HG02870 (cell line): Measurements from ENCODE around the gene TMCO4.

ENCODE experiments used
- ATAC-seq: cut with Tn5 transposase; IDR thresholded peaks from one replicate; pipeline ENCODE4 v1.9.1; 2021; ENCODE audit warnings: mild to moderate bottlenecking, moderate library complexity; ENCODE audit not compliant: unreplicated experiment

The TMCO4 gene

DNA sequence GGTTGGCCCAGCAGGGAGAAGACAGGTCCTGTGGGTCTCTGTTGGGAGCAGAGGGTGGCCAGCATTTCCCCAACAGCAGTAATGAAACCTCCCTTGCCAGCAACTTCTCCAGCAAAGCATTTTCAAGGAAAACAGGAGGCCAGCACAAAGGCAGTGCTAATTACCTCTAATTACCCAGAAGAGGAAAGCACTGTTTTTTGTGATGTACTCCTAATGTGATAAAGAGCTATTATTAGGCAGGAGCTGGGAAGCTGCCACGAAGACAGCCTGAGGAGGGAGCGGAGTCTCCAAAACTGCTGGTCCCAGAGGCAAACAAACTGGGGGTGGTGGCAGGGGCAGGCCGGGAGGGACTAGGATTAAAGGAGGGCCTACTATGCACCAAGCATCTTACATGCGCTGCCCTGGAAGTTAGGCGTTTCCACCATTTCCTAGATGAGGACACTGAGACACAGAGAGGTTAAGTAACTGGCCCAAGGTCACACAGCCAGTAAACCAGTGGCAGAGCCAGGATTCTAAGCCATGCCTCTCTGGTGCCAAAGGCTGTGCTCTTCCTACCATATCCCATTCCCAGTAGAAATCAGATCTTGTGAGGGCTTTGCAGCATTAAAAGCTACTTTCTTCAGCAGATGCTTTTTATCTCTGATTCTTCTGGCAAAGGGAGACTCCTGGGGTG lies 110.5 kb downstream of the TMCO4 start:
- no peak for ATAC-seq

DNA sequence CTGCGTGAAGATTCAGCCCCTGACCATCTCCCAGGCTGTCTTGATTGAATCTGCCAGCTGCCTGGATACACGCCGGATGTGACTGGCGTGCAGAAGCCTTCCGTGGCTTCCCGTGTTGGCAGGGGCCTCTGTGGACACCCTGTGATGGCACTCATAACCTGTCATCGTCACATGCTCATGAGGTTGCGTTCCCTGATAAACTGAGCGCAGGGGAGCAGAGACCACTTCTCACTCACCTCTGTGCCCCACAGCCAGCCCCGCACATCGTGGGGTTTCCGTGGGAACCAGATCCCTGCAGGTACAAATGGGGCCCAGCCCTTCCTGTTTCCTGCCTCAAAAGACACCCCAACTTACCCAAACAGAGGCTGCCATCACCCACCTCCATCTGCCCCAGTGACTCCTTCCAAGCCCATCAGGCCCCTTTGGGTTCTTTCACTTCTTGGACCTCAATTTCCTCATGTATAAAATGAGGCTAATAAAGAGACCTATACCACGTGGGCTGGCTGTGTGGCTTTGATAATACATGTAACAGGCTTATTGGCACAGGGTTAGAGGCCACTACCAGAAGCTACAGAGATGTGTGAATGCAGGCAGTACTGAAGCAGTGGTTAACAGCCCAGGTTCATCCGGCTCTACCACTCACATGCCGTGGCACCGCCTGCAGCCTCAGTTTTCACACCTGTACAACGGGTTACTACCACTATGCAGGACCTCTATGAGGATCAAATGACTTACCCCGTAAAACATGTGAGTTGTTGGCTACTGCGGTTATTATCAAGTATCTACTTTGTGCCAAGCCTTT lies 111.5 kb downstream of the TMCO4 start:
- ATAC-seq = no peak

DNA sequence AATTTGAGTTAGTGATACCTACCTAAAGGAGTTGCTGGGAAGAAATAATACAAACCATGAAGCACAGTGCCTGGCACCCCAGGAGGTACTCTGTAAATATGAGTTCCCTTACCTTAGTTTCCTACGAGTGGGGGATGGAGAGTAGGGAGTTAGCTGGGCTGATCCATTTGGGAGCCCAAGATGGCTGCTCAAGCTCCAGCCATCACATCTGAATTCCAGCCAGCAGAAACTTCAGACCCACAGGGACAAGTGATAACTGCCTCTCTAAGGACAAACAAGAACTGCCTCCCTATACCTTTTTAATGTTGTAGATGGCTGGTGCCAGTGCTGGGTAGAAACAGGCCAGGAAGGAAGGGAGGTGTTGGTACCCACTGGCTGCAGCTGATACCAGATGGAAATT lies 112.3 kb downstream of the TMCO4 start:
- no peak for ATAC-seq

DNA sequence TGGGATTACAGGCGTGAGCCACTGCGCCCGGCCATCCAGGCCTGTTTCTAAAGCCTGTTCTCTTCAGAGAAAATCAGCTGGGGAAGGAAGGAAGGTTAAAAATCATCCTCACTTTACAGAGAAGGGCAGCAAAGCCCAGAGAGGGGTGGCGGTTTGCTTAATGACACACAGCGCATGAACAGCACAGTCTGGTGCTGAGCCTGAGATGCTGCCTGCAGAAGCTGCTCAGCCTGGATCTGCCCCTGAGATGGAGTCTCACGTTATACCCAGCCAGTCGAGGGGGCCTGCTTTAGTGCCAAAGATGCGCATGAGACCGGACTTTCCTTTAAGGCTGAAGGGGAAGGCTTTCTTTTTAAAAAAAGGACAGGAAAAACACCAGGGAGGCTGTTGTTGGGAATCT lies 113.7 kb downstream of the TMCO4 start:
- ATAC-seq = no peak

DNA sequence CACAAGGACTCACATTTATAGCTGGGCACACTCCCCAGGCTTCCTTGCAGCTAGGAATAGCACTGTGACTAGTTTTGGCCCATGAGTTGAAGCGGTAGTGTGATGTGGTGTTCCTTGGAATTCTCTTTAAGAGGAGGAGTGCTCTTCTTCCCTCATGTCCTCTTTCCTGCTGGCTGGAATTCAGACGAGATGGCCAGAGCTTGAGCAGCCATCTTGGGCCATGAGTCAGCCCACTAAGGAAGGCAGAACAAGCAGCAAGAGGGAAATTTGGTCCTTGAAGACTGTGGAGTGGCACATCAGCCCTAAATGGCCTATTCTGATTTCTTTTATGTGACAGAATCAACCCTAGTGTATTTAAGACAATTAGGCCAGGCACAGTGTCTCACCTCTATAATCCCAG lies 115.0 kb downstream of the TMCO4 start:
- no peak for ATAC-seq

DNA sequence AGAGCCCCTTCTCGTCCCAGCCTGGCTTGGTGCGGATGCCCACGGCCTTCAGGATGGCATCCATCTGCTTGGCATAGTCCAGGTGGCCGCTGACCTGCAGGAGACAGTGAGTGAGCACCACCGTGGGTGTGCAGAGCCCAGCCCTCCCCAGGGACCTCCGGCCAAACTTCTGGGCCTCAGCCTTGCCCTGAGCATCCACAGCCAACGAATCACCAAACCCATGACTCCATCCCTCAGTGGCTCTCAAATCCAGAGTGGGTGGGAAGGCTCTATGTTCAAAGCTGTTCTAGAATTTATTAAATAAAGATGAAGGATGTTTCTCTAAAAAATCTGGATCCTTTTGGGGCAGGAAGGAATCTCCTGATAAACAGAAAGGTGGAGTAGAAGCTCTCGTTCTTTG lies 116.4 kb downstream of the TMCO4 start:
- no peak for ATAC-seq

DNA sequence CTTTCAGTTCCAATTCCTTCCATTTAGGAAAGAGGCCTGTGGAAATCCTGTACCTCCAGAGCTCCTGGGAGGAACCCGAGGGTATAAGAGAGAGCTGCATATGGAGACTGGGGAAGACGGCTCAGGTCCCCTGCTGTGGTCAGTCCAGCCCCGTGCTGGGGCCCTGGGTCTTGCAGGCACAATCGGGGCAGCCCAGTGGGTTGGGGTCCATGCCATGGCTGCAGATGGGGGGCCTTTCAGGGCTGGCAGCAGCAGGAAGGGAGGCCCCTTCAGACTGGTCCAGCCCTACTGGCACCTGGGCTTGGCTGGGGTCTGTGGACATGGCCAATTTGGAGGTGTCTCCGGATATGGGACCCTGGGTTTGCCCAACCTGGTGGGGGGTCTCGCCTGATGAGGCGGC lies 116.8 kb downstream of the TMCO4 start:
- ATAC-seq = no peak

DNA sequence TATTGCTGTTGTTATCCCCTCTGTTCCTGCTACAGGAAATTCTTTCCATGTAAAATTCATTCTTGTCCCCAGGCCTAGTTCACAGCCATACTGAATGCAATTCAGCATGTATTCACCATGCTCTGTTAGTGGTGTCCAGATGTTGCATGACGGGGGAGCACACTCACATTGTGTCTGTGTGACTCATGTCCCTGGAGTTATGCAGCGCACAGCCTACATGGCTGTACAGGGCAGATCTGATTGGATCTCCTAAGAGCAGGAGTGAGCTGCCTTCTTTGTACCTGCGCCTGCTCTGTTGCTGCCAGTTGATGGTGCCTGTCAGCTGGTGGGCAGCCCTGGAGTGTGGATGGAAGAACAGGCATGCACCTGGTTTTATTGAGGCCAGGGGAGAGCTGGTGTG lies 117.5 kb downstream of the TMCO4 start:
- no peak for ATAC-seq

DNA sequence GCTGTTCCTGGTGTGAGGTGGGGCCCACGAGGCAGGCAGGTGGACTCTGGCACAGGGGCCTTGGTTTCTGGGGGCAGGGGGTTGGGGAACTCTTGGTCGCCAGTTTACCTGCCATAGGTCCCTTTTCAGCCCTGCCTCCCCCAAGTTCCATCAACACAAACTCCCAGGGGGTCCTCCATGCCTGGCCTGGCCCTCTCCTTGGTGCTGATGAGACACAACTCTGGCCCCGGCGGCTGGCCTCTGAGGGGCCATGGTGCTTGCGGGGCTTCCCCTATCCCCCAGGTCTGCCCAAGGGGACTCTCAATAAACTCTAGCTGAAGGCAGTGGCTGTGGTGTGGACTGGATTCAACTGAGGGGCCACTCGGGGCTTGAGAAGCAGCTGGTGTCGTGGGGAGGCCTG lies 119.1 kb downstream of the TMCO4 start:
- ATAC-seq = no peak

DNA sequence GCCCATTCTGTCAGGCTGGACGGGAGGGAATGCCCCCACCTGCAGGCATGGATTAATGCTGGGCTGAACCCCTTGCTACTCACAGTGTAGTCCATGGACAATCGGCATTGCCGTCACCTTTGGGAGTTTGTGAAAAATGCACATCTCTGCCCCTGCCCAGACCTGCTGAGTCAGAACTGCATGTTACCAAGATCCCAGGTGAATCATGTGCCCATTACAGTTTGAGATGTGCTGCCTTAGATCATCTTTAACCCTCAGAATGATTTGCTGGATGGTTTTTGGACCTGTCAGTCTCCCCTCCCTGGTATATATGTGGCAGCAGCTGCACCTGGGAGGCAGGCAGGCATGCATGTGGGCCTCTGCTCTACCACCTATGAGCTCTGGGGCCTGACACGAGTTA lies 120.0 kb downstream of the TMCO4 start:
- ATAC-seq = no peak

DNA sequence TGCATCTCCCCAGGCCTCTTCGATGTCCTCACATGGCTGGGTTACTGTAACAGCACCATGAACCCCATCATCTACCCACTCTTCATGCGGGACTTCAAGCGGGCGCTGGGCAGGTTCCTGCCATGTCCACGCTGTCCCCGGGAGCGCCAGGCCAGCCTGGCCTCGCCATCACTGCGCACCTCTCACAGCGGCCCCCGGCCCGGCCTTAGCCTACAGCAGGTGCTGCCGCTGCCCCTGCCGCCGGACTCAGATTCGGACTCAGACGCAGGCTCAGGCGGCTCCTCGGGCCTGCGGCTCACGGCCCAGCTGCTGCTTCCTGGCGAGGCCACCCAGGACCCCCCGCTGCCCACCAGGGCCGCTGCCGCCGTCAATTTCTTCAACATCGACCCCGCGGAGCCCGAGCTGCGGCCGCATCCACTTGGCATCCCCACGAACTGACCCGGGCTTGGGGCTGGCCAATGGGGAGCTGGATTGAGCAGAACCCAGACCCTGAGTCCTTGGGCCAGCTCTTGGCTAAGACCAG lies 120.7 kb downstream of the TMCO4 start:
- no peak for ATAC-seq

DNA sequence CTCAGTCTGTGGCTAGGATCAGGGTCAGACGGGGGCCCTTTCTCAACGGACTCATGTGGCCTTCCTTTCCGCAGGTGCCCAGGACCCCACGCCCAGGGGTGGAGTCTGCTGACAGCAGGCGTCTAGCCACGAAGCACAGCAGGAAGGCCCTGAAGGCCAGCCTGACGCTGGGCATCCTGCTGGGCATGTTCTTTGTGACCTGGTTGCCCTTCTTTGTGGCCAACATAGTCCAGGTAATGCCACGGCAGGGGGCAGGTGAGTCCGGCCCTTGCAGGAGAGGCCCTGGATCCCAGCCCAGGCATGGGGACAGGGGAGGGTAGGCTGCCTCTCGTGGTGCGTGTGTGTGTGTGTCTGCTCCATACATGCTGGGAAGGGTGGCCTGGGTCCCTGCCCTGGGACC lies 121.2 kb downstream of the TMCO4 start:
- no peak for ATAC-seq

DNA sequence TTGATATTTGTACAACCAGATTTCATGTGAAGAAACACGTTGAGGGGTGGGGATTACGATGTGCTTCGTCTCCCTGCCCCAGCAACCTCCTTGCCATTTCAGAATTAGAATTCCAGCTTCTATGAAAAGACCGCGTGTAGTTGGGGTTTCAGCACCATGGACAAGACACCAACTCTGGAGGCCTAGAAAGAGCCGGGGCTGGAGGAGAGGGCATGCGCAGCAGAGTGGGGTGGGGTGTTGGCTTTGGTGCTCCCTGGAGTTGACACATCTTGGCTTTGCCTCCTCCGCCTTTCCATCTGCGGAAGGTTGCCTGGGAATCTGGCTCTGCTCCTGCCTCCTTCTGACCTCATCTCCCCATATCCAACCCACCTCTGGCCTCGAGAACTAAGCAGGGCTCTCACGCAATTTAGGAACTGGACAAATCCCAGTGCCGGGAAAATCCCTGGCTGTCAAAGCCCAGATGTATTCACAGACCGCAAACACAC lies 123.2 kb downstream of the TMCO4 start:
- no peak for ATAC-seq

DNA sequence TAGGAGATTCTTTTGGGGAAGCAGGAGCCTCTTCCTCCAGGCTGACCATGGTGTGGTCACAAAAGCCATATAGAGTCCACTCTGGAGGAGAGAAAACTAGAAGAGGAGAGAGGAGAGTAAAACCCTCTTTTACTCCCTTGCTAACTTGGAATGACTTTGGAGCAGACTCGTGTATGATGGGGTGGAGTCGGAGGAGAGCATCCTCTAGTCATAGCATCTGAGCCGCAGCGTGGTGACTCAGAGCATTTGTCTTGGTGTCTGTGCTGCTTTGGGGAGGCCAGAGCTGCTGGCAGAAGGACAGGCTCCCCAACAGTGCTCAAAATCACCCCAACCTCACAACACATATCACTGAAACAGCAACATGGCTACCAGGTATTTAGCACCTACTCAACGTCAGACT lies 123.9 kb downstream of the TMCO4 start:
- ATAC-seq = no peak

DNA sequence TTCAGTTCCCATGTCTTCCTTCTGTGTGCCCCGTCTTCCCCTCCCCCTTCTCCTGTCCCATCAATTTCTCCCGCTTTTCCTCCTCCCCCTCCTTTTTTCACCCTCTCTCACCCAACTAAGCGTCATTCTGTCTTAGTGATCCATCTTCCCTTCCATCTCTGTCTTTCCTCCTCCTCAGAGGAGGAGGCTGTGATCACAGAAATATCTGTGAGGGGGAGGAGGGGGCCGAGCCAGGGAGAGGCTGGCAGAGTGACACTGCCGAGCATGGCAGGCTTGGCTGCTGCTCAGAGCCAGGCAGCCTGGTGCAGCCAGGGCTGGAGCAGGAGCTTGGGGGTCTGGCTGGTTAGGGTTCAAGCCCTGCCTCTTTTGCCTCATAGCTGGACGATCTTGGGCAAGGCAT lies 127.5 kb downstream of the TMCO4 start:
- no peak for ATAC-seq

DNA sequence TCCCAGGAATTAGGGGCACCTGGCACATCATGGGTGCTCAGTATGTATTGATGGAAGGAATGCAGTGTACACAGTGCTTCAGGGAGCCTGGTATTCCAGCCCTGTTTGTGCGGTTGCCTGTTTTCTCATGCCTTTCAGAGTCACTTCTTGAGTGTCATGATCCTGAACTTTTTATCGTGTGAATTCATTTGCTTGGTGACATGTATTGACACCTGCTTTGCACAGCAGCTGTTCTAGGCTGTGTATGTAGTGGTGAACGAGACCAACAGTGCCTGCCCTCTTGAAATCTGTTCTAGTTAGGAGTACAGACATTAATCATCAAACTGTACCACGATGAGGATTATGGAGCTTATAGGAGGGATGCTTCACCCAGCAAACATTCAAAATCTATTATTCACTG lies 128.9 kb downstream of the TMCO4 start:
- no peak for ATAC-seq

DNA sequence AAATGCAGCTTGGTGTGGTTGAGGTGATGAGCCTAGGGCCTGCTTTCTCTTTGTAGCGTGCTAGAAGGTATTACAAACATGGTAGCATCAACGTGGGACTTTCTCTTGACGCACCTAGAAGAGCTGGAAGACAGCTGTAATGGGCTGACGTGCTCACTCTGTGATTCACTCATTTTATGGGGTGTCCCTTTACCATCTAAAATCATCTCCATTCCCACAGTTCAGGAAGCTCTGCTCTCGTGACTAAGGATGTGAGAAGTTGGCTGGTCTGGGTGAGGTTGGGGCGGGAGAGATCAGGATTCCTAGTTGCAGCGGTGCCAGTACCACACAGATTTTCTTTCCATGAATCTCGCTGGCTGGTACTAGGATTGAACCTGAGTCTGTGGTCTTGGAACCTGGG lies 130.8 kb downstream of the TMCO4 start:
- ATAC-seq = no peak

DNA sequence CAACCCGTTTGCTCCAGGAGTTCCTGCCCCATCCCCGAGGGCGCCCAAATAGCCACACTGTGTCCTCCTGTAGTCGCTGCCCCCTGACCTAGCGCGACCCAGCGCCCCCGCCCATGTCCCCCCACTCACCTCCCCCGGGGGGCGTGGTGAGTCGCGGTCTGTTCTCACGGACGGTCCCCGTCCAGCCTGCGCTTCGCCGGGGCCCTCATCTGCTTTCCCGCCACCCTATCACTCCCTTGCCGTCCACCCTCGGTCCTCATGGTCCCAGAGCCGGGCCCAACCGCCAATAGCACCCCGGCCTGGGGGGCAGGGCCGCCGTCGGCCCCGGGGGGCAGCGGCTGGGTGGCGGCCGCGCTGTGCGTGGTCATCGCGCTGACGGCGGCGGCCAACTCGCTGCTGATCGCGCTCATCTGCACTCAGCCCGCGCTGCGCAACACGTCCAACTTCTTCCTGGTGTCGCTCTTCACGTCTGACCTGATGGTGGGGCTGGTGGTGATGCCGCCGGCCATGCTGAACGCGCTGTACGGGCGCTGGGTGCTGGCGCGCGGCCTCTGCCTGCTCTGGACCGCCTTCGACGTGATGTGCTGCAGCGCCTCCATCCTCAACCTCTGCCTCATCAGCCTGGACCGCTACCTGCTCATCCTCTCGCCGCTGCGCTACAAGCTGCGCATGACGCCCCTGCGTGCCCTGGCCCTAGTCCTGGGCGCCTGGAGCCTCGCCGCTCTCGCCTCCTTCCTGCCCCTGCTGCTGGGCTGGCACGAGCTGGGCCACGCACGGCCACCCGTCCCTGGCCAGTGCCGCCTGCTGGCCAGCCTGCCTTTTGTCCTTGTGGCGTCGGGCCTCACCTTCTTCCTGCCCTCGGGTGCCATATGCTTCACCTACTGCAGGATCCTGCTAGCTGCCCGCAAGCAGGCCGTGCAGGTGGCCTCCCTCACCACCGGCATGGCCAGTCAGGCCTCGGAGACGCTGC lies 133.9 kb downstream of the TMCO4 start:
- ATAC-seq = no peak

DNA sequence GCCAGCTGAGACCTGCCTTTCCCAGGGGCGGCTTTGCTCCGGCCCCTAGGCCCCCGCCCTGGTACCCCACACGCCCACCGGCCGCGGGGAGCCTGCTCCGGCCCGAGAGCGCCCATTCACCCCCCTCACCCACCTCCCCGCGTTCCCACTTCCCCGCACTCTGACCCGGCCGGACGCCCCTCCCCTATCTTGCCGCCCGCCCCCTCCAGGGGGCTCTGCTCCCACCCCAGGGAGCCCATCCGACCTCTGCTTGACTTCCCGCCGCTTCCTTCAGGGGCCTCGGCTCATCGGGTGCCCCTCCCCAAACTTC lies 134.6 kb downstream of the TMCO4 start:
- ATAC-seq = no peak

DNA sequence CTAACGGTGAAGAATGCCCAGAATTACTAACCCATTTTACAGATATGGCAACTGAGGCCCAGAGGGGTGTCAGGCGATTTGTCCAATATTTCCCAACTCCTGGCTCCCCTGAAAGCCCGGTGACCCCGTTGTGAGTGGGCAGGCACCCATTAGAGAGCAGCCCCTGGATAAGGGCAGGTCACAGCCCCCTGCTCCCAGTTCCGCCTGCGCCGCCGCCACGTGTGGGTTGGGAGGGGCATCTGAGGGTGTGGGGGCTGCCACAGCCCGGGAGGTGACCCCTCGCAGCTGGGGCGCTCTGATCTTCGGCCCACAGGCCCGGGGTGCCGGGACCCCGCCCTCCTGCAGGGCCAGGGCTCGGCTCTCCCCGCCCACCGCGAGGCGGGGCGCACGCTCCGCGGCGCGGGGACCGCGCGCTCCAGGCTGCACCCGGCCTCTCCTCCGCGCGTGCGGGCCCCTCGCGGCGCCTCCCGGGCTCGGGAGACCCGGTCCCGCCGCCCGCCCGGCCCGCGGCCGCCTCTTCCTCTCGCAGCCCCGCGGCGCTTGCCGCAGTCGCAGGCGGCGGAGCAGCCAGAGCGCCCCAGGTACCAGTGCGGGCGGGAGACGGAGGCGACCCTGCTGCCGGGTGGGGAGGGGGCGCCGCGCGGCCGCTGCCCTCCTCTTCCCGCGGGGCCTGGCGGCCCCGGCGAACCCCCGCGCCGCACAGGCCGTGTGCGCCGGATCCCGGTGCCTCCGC lies 135.1 kb downstream of the TMCO4 start, which contains the start of gene HTR6:
Gene HTR6 (plus strand): TSS at position 423 of the 733 bp plus-strand sequence. CDS start 879 bp downstream, outside the sequence.
- no peak for ATAC-seq
